Loucy (cell line): ENCODE data around the gene ARHGAP31.

Experiments used
- H2AFZ ChIP-seq: fragments of 200-600 bp; sonication (generic); 2 replicates; pipeline ENCODE4 v1.6.0; 2016; ENCODE audit warnings: antibody characterized with exemption, mild to moderate bottlenecking, low read length, moderate library complexity
- H3F3A ChIP-seq: fragments of 200-600 bp; 2 replicates; pipeline ENCODE4 v1.6.0; 2016; ENCODE audit warnings: antibody characterized with exemption, low read depth, mild to moderate bottlenecking
- H3K27me3 ChIP-seq: fragments of 200-600 bp; sonication (generic); 2 replicates; pipeline ENCODE4 v1.6.1; 2014; ENCODE audit warnings: low read length, mild to moderate bottlenecking; ENCODE audit not compliant: insufficient read depth, poor library complexity, severe bottlenecking
- H3K36me3 ChIP-seq: fragments of 200-600 bp; sonication (generic); 2 replicates; pipeline ENCODE4 v1.6.1; 2016; ENCODE audit warnings: low read length; ENCODE audit not compliant: insufficient read depth
- H3K4me1 ChIP-seq: fragments of 200-600 bp; sonication (generic); 2 replicates; pipeline ENCODE4 v1.5.1; 2014; ENCODE audit warnings: low read length, mild to moderate bottlenecking; ENCODE audit not compliant: insufficient read depth, poor library complexity, severe bottlenecking
- H3K4me2 ChIP-seq: fragments of 200-600 bp; sonication (generic); 2 replicates; pipeline ENCODE4 v1.6.0; 2014; ENCODE audit warnings: antibody characterized with exemption, low read length, low read depth, mild to moderate bottlenecking; ENCODE audit not compliant: poor library complexity, severe bottlenecking
- H3K4me3 ChIP-seq: fragments of 200-600 bp; sonication (generic); 2 replicates; pipeline ENCODE4 v1.5.1; 2014; ENCODE audit warnings: low read length, mild to moderate bottlenecking, mixed read lengths; ENCODE audit not compliant: poor library complexity, severe bottlenecking
- H3K79me2 ChIP-seq: fragments of 200-600 bp; sonication (generic); 2 replicates; pipeline ENCODE4 v1.6.1; 2014; ENCODE audit warnings: low read length; ENCODE audit not compliant: insufficient read depth
- H3K9ac ChIP-seq: fragments of 200-600 bp; sonication (generic); 2 replicates; pipeline ENCODE4 v1.6.0; 2014; ENCODE audit warnings: mild to moderate bottlenecking, low read depth, low read length, moderate library complexity; ENCODE audit not compliant: poor library complexity, severe bottlenecking
- H3K9me2 ChIP-seq: fragments of 200-600 bp; sonication (generic); replicated peaks from 2 replicates; pipeline ENCODE4 v1.6.1; 2016; ENCODE audit warnings: low read depth, low read length, mixed read lengths
- H3K9me3 ChIP-seq: fragments of 200-600 bp; sonication (generic); 2 replicates; pipeline ENCODE4 v1.6.1; 2014; ENCODE audit warnings: mild to moderate bottlenecking, antibody characterized with exemption, low read length, low read depth; ENCODE audit not compliant: insufficient read depth
- H4K20me1 ChIP-seq: fragments of 200-600 bp; sonication (generic); 2 replicates; pipeline ENCODE4 v1.6.0; 2014; ENCODE audit warnings: antibody characterized with exemption, low read length, mild to moderate bottlenecking; ENCODE audit not compliant: insufficient read depth, poor library complexity, severe bottlenecking
- CTCF ChIP-seq: fragments of 200-600 bp; sonication (generic); conservative IDR thresholded peaks from 2 replicates; pipeline ENCODE4 v1.5.1; 2014; ENCODE audit warnings: mild to moderate bottlenecking, antibody characterized with exemption, low read length
- EZH2phosphoT487 ChIP-seq: fragments of 200-600 bp; IDR thresholded peaks from 2 replicates; pipeline ENCODE4 v1.6.1; 2018; ENCODE audit warnings: antibody characterized with exemption, mild to moderate bottlenecking, moderate library complexity, borderline replicate concordance

ARHGAP31 gene

GRCh38 chr3:119294696-119295671 is 801 bp downstream of the ARHGAP31 start:
- H3K79me2 ChIP-seq, result 0 out of 2 replicates have a peak, but pooled peaks cover 10% of the 10 kb centered on the region
- no peaks in the 10 kb centered on the region for H3K27me3 ChIP-seq
- peak overlapping the region; percentile 92 for H2AFZ ChIP-seq
- no peak for TF ChIP-seq CTCF
- TF ChIP-seq EZH2phosphoT487, result no peak
- peak overlapping the region; percentile 93 for H3K4me3 ChIP-seq
- no peaks in the 10 kb centered on the region; the same call in 1 of the 2 replicates for H3F3A ChIP-seq
- H3K4me1 ChIP-seq, result peaks cover 54% of the 10 kb centered on the region
- peak overlapping the region; percentile 81 for H3K9ac ChIP-seq
- H3K4me2 ChIP-seq, result peak overlapping the region; percentile 93
- H3K9me2 ChIP-seq, result no peaks in the 10 kb centered on the region
- H4K20me1 ChIP-seq, result no peaks in the 10 kb centered on the region
- no peaks in the 10 kb centered on the region for H3K36me3 ChIP-seq
- H3K9me3 ChIP-seq, result no peaks in the 10 kb centered on the region

- Histone ChIP-seq H3K79me2 (0 out of 2 replicates have a peak, but pooled peaks cover 10% of the 10 kb centered on the region), H3K9me3 (no peaks in the 10 kb centered on the region), H2AFZ (no peak overlapping the region), H4K20me1 (no peaks in the 10 kb centered on the region), H3K4me3 (peak overlapping the region; percentile 93), H3K36me3 (no peaks in the 10 kb centered on the region), H3K9me2 (no peaks in the 10 kb centered on the region), H3K9ac (peak overlapping the region; percentile 81), H3K4me2 (peak overlapping the region; percentile 93), H3K4me1 (peaks cover 58% of the 10 kb centered on the region), H3F3A (no peaks in the 10 kb centered on the region; the same call in 1 of the 2 replicates), H3K27me3 (no peaks in the 10 kb centered on the region)
- TF ChIP-seq CTCF, result no peak
- no peak for TF ChIP-seq EZH2phosphoT487
Measured at GRCh38 chr3:119295816-119296726, 1.9 kb downstream of the ARHGAP31 start.

- no peaks in the 10 kb centered on the region for H3K36me3 ChIP-seq
- H4K20me1 ChIP-seq, result no peaks in the 10 kb centered on the region
- no peaks in the 10 kb centered on the region for H3K27me3 ChIP-seq
- H3K9ac ChIP-seq, result peak overlapping the region; percentile 81
- no peaks in the 10 kb centered on the region for H3K9me3 ChIP-seq
- H3K4me3 ChIP-seq, result peak overlapping the region; percentile 93
- H3K4me2 ChIP-seq, result peak overlapping the region; percentile 93
- no peak overlapping the region for H2AFZ ChIP-seq
- H3K9me2 ChIP-seq, result no peaks in the 10 kb centered on the region
- TF ChIP-seq EZH2phosphoT487, result no peak
- TF ChIP-seq CTCF, result no peak
- H3K4me1 ChIP-seq, result peaks cover 65% of the 10 kb centered on the region
- H3F3A ChIP-seq, result no peaks in the 10 kb centered on the region; the same call in 1 of the 2 replicates
- H3K79me2 ChIP-seq, result 0 out of 2 replicates have a peak, but pooled peaks cover 10% of the 10 kb centered on the region
Measured at GRCh38 chr3:119296727-119297122, 2.5 kb downstream of the ARHGAP31 start.
